Activated naive CD4-positive, alpha-beta T cell treated with anti-CD3 and anti-CD28 coated beads for 36 hours (primary cell): Measurements from ENCODE around the gene CXorf58. TPM values are rescaled to one million over a fixed set of nuclear protein-coding genes. Genes with fewer than 3 reads are reported as not detected.

ENCODE experiments used
- CTCF ChIA-PET: fragments of 350-600 bp; sonication (Branson Sonifier 250); formaldehyde crosslinking; loops from one replicate; lab custom pipeline; 2021; ENCODE audit warnings: antibody characterized with exemption; lab: Charles Lee
- DNase-seq: peaks from one replicate; pipeline ENCODE4 v3.0.0-alpha.2; 2020
- H3K27ac Mint-ChIP-seq: one replicate; pipeline ENCODE4 v1.8.0; 2021; ENCODE audit warnings: mild to moderate bottlenecking, mixed read lengths
- H3K27me3 Mint-ChIP-seq: one replicate; pipeline ENCODE4 v1.8.0; 2021; ENCODE audit warnings: low read depth, mixed read lengths
- H3K36me3 Mint-ChIP-seq: one replicate; pipeline ENCODE4 v1.8.0; 2021; ENCODE audit warnings: low read depth, mixed read lengths
- H3K4me1 Mint-ChIP-seq: one replicate; pipeline ENCODE4 v1.8.0; 2021; ENCODE audit warnings: low read depth, mixed read lengths
- H3K4me3 Mint-ChIP-seq: one replicate; pipeline ENCODE4 v1.8.0; 2021; ENCODE audit warnings: mild to moderate bottlenecking, moderate library complexity, mixed read lengths
- H3K9me3 Mint-ChIP-seq: one replicate; pipeline ENCODE4 v1.8.0; 2021; ENCODE audit warnings: mixed read lengths
- intact Hi-C: fragments of 100-400 bp; cut with micrococcal nuclease; formaldehyde crosslinking; loops from one replicate; pipeline ENCODE4 v1.15.1; 2023
- total RNA-seq, 2 experiments: library from RNA; stranded (reverse); gene quantifications; one replicate each; pipeline ENCODE4 v1.2.3, GENCODE V29; 2021

The CXorf58 gene
- total RNA-seq, 2 experiments from 2014 or later, result 0.20 TPM; not detected in 1

GRCh38 chrX:23902419-23902818, 5.4 kb upstream of the CXorf58 start:
- CTCF ChIA-PET, result interaction anchor here (0.6 to 5.7 kb wide), 37 partner anchors 13 to 355 kb away, joined by 3 to 62 read pairs (median 4); partner anchors contain the start of gene SAT1
- H3K27ac Mint-ChIP-seq, result no peak overlapping the region
- no peak overlapping the region for H3K4me3 Mint-ChIP-seq
- peaks cover 1% of the 10 kb centered on the region for H3K36me3 Mint-ChIP-seq
- intact Hi-C loops, result loop anchor here (1.0 to 10.0 kb wide), 5 partner anchors 91 to 238 kb away; partner anchors contain the start of genes PRDX4 and SAT1
- peaks cover 11% of the 10 kb centered on the region for H3K4me1 Mint-ChIP-seq
- H3K9me3 Mint-ChIP-seq, result no peaks in the 10 kb centered on the region
- no peak for DNase-seq
- H3K27me3 Mint-ChIP-seq, result no peaks in the 10 kb centered on the region

- CTCF ChIA-PET, result interaction anchor here (0.6 to 5.7 kb wide), 4 partner anchors 150 to 220 kb away, joined by 3 to 62 read pairs (median 4); no protein-coding TSS in a partner anchor
- Mint-ChIP-seq H3K4me3 (no peak overlapping the region), H3K36me3 (peaks cover 1% of the 10 kb centered on the region), H3K4me1 (peaks cover 20% of the 10 kb centered on the region), H3K27me3 (no peaks in the 10 kb centered on the region), H3K27ac (no peak overlapping the region), H3K9me3 (no peaks in the 10 kb centered on the region)
- no peak for DNase-seq
- intact Hi-C loops, result loop anchor here (10.0 kb wide), 1 partner anchor 239 kb away; the partner anchor contains the start of gene PRDX4
Observed at GRCh38 chrX:23904096-23904495, 3.7 kb upstream of the CXorf58 start.

- H3K9me3 Mint-ChIP-seq, result no peaks in the 10 kb centered on the region
- peaks cover 1% of the 10 kb centered on the region for H3K36me3 Mint-ChIP-seq
- intact Hi-C loops, result loop anchor here (1.0 to 10.0 kb wide), 9 partner anchors 118 to 560 kb away; partner anchors contain the start of genes ACOT9, EIF2S3, PDK3 and PRDX4
- H3K27ac Mint-ChIP-seq, result peak overlapping the region; percentile 91
- H3K4me3 Mint-ChIP-seq, result peak overlapping the region; percentile 75
- peaks cover 21% of the 10 kb centered on the region for H3K4me1 Mint-ChIP-seq
- DNase-seq, result no peak
- no peaks in the 10 kb centered on the region for H3K27me3 Mint-ChIP-seq
- CTCF ChIA-PET, result interaction anchor here (0.7 to 1.7 kb wide), 7 partner anchors 21 to 152 kb away, joined by 3 to 11 read pairs (median 4); partner anchors contain the start of genes EIF2S3 and SAT1
Observed at GRCh38 chrX:23907111-23907497, 702 bp upstream of the CXorf58 start.

- intact Hi-C loops, result loop anchor here (1.0 to 10.0 kb wide), 5 partner anchors 45 to 559 kb away; partner anchors contain the start of genes PDK3 and PRDX4
- CTCF ChIA-PET, result interaction anchor here (0.6 to 1.7 kb wide), 7 partner anchors 13 to 498 kb away, joined by 3 to 11 read pairs (median 3); partner anchors contain the start of genes ACOT9 and EIF2S3
- H3K27me3 Mint-ChIP-seq, result no peaks in the 10 kb centered on the region
- peaks cover 1% of the 10 kb centered on the region for H3K36me3 Mint-ChIP-seq
- H3K9me3 Mint-ChIP-seq, result no peaks in the 10 kb centered on the region
- DNase-seq, result peak; percentile 20
- peak overlapping the region; percentile 75 for H3K4me3 Mint-ChIP-seq
- H3K27ac Mint-ChIP-seq, result peak overlapping the region; percentile 91
- peaks cover 21% of the 10 kb centered on the region for H3K4me1 Mint-ChIP-seq
Observed at GRCh38 chrX:23908219-23909004, 606 bp downstream of the CXorf58 start.

GRCh38 chrX:23911126-23911835, 3.5 kb downstream of the CXorf58 start:
- no peaks in the 10 kb centered on the region for H3K27me3 Mint-ChIP-seq
- no peak overlapping the region for H3K4me3 Mint-ChIP-seq
- no peaks in the 10 kb centered on the region for H3K9me3 Mint-ChIP-seq
- CTCF ChIA-PET, result interaction anchor here (0.7 kb wide), 1 partner anchor 13 kb away, joined by 4 read pairs; no protein-coding TSS in a partner anchor
- H3K27ac Mint-ChIP-seq, result no peak overlapping the region
- H3K4me1 Mint-ChIP-seq, result peaks cover 14% of the 10 kb centered on the region
- no peak for DNase-seq
- no peaks in the 10 kb centered on the region for H3K36me3 Mint-ChIP-seq
- intact Hi-C loops, result no loop called here

- no peak overlapping the region for H3K27ac Mint-ChIP-seq
Observed at GRCh38 chrX:23919148-23919547, 11.3 kb downstream of the CXorf58 start.

GRCh38 chrX:23919706-23920320, 12.0 kb downstream of the CXorf58 start:
- peak; percentile 25 for DNase-seq
- Mint-ChIP-seq H3K27ac (no peak overlapping the region), H3K36me3 (no peaks in the 10 kb centered on the region), H3K27me3 (no peaks in the 10 kb centered on the region), H3K9me3 (no peaks in the 10 kb centered on the region), H3K4me1 (no peaks in the 10 kb centered on the region), H3K4me3 (no peak overlapping the region)
- intact Hi-C loops, result no loop called here
- CTCF ChIA-PET, result no interaction called here

More at GRCh38 chrX:23919148-23919547, 11.3 kb downstream of the CXorf58 start:
- CTCF ChIA-PET, result no interaction called here
- no peaks in the 10 kb centered on the region for H3K27me3 Mint-ChIP-seq
- no peaks in the 10 kb centered on the region for H3K4me1 Mint-ChIP-seq
- no peak for DNase-seq
- H3K4me3 Mint-ChIP-seq, result no peak overlapping the region
- intact Hi-C loops, result no loop called here
- H3K36me3 Mint-ChIP-seq, result no peaks in the 10 kb centered on the region
- H3K9me3 Mint-ChIP-seq, result no peaks in the 10 kb centered on the region

GRCh38 chrX:23926015-23926414, 18.2 kb downstream of the CXorf58 start:
- intact Hi-C loops, result no loop called here
- Mint-ChIP-seq H3K9me3 (no peaks in the 10 kb centered on the region), H3K4me1 (peaks cover 2% of the 10 kb centered on the region), H3K4me3 (no peak overlapping the region), H3K27ac (no peak overlapping the region), H3K27me3 (no peaks in the 10 kb centered on the region), H3K36me3 (no peaks in the 10 kb centered on the region)
- CTCF ChIA-PET, result no interaction called here
- DNase-seq, result no peak

- intact Hi-C loops, result no loop called here
- Mint-ChIP-seq H3K27ac (no peak overlapping the region), H3K4me1 (peaks cover 21% of the 10 kb centered on the region), H3K9me3 (no peaks in the 10 kb centered on the region), H3K4me3 (no peak overlapping the region), H3K36me3 (no peaks in the 10 kb centered on the region), H3K27me3 (no peaks in the 10 kb centered on the region)
- CTCF ChIA-PET, result interaction anchor here (0.8 kb wide), 1 partner anchor 25 kb away, joined by 4 read pairs; no protein-coding TSS in a partner anchor
- DNase-seq, result no peak
Observed at GRCh38 chrX:23930894-23931604, 23.2 kb downstream of the CXorf58 start.

- peaks cover 21% of the 10 kb centered on the region for H3K4me1 Mint-ChIP-seq
- CTCF ChIA-PET, result interaction anchor here (0.5 to 0.8 kb wide), 2 partner anchors 24 to 65 kb away, joined by 3 to 4 read pairs; no protein-coding TSS in a partner anchor
- no peak overlapping the region for H3K4me3 Mint-ChIP-seq
- H3K36me3 Mint-ChIP-seq, result no peaks in the 10 kb centered on the region
- H3K27ac Mint-ChIP-seq, result no peak overlapping the region
- no peaks in the 10 kb centered on the region for H3K27me3 Mint-ChIP-seq
- intact Hi-C loops, result no loop called here
- DNase-seq, result no peak
- H3K9me3 Mint-ChIP-seq, result no peaks in the 10 kb centered on the region
Observed at GRCh38 chrX:23932046-23932445, 24.2 kb downstream of the CXorf58 start.

- no peak for DNase-seq
- Mint-ChIP-seq H3K9me3 (no peaks in the 10 kb centered on the region), H3K27me3 (no peaks in the 10 kb centered on the region), H3K36me3 (no peaks in the 10 kb centered on the region), H3K4me1 (peaks cover 21% of the 10 kb centered on the region), H3K27ac (no peak overlapping the region), H3K4me3 (no peak overlapping the region)
- CTCF ChIA-PET, result no interaction called here
- intact Hi-C loops, result no loop called here
Observed at GRCh38 chrX:23935106-23935505, 27.3 kb downstream of the CXorf58 start.
